DMS114 treated with DMSO at 0.1 percent for 48 hours (cell line): ENCODE measurements around the gene EHMT2.
"Not testable (repeated sequence)": the region's sequence is repeated elsewhere in the genome, so short reads cannot be mapped to it uniquely, and the experiment has no call there.

ENCODE experiments used
- DNase-seq: peaks from one replicate; lab custom pipeline; 2025; ENCODE audit not compliant: unreplicated experiment; lab: John Stamatoyannopoulos, UW

The EHMT2 gene

DNA sequence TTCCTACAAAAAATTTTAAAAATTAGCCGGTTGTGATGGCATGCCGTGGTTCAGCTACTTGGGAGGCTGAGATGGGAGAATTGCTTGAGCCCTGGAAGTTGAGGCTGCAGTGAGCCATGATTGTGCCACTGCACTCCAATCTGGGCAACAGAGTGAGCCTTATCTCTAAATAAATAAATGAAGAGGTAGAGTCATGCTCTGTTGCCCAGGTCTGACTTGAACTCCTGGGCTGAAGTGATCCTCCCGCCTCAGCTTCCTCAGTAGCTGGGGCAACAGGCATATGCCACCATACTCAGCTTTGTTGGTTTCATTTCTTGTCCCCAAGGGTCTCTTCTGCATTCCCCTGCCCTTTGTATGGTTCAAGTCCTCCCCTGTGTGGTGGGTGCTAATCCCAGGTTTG lies 53.0 kb downstream of the EHMT2 start:
- DNase-seq = no peak

DNA sequence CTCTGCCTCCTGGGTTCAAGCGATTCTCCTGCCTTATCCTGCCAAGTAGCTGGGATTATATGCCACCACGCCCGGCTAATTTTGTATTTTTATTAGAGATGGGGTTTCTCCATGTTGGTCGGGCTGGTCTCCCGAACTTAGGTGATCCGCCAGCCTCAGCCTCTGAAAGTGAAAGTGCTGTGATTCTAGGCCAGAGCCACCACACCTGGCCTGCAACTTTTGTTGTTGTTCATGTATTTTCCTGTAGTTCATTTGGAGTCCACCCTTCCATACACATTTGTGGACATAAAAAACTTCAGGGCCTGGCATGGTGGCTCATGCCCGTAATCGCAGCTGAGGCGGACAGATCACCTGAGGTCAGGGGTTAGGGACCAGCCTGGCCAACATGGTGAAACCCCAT lies 55.4 kb downstream of the EHMT2 start:
- DNase-seq = no peak

DNA sequence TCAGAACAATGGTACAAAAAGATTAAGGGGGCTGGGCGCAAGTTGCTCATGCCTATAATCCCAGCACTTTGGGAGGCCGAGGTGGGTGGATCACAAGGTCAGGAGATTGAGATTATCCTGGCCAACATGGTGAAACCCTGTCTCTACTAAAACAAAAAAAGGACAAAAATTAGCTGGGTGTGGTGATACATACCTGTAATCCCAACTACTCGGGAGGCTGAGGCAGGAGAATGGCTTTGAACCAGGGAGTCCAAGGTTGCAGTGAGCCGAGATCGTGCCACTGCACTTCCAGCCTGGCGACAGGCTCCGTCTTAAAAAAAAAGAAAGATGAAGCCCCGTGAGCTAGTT lies 57.7 kb downstream of the EHMT2 start:
- DNase-seq = not testable (repeated sequence)

DNA sequence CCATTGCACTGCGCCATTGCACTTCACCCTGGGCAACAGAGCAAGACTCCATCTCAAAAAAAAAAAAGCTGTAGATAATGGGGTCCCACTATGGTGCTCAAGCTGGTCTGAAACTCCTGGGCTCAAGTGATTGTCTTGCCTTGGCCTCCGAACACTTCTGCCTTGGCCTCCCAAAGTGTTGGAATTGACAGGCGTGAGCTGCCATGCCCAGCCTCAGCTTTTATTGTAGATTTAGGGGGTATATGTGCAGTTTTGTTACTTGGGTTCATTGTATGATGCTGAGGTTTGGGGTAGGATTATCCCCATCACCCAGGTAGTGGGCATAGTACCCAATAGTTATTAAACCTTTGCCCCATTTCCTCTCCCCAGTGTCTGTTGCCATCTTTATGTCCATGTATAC lies 58.5 kb downstream of the EHMT2 start:
- DNase-seq = no peak

DNA sequence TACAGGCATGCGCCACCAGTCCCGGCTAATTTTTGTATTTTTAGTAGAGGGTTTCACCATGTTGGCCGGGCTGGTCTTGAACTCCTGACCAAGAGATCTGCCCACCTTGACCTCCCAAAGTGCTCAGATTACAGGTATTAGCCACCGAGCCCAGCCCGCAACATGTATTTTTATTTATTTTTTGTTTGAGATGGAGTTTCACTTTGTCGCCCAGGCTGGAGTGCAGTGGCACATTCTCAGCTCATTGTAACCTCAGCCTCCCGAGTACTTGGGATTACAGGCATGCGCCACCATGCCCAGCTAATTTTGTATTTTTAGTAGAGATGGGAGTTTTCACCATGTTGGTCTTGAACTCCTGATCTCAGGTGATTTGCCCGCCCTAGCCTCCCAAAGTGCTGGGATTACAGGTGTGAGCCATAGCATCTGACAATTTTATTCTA lies 59.4 kb downstream of the EHMT2 start:
- DNase-seq = not testable (repeated sequence)

DNA sequence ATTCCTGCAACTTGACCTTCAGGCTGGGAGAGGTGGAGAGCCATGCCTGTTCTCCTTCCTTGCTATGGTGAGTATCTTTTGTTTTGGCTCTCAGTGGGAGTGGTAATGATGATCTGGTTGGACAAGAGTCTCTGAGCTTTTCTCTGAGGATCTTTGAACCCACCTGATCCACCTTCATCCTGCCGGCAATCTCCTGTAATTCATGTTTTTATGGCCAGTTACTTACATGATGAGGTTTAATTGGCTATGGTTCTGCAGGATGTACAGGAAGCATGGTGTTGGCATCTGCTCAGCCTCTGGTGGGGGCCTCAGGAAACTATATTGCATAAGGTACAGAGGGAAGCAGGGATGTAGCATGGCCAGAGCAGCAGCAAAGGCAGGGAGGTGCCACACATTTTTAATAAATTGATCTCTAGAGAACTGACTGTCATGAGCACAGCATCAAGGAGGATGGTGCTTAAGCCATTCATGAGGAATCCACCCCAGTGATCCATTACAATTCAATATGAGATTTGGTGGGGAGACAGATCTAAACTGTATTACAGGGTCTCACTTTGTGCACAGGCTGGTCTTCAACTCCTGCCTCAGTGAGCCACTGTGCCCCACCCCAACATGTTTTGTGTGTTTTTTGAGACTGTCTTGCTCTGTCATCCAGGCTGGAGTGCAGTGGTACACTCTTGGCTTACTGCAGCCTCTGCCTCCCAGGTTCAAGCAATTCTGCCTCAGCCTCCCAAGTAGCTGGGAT lies 60.0 kb downstream of the EHMT2 start:
- DNase-seq = no peak

DNA sequence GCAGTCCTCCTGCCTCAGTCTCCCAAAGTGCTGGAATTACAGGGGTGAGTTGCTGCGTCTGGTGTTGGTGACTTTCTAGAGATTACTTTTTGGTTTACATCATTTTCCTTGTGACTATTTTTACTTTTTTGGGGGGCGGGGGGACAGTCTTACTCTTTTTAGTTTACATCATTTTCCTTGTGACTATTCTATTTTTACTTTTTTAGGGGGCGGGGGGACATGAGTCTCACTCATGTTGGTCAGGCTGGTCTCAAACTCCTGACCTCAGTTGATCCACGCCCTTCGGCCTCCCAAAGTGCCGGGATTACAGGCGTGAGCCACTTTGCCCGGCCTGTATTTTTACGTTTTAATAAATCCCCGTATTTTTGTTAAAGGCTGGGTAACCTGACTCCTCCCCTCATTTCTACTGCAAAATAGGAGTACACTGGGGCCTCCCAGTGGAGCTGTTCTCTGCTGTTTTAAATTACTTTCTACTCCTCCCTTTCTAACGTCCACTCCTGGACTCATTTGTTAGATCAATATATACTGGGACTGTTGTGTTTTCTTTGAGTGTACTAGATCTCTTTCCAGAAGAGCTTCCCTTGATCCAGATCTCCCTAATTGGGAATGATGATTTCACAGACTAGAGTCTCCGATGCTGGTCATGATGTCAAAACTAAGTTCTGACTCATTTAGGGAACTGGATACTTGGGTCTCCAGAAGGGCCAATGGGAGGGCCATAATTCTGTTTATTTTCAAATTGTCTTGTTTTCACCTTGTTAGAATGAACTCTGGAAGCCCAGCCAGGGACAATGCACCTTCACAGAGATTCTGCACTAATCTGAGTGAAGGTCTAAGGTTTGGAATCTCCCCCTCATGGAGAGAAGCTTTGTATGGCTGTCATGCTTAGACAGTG lies 60.8 kb downstream of the EHMT2 start:
- no peak for DNase-seq

DNA sequence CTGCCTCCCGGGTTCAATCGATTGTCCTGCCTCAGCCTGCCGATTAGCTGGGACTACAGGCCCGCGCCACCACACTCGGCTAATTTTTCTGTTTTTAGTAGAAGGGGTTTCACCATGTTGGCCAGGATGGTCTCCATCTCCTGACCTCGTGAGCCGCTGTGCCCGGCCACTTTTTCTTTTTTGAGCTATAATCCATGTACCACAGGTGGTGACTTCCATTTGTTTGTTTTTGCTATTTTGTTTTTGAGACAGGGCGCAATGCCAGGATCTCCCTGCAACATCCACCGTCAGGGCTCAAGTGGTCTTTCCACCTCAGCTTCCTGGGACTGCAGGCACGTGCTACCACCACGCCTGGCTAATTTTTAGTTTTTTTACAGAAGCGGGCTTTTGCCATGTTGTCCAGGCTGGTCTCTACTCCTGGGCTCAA lies 61.4 kb downstream of the EHMT2 start:
- DNase-seq = no peak

DNA sequence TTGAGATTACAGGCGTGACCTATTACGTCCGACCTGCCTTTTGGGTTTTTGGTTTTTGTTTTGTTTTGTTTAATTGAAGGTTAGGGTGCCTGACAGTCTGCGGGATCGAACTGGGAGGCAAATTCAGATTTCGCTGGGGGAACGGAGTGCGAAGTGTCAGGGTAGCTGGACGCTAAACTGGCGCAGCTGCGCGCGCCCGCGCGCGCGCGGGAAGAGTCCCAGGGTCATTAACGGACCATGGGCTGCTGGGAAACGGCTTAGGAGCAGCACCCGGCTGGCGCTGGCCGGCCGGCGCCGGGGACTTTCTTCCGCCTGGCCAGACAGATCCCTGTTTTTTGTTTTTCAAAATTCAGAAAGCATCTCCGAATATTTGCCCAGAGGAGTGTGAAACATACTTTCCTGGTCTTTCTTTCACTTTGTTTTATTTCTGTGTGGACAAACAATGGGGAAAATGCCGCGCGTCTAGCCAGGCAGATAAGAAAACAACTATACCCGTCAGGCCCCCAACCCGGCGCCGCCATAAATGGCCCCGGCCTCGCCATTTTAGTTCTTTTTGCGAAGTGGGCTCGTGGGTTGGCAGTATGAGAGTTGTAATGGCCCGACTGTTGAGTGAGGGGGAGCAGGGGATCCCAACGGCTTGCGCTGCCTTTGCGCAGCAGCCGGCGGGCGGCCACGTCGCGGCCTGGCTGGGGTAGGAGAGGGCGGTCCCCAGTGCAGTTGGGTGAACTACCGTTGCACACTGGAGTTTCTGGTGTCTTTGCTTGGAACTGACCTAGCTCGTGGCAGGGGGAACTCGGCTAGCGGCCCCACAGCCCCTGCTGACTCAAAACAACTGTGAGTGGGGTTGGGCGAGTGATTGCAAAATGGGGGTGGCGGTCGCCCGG lies 62.9 kb downstream of the EHMT2 start:
- DNase-seq = peak; percentile 90

DNA sequence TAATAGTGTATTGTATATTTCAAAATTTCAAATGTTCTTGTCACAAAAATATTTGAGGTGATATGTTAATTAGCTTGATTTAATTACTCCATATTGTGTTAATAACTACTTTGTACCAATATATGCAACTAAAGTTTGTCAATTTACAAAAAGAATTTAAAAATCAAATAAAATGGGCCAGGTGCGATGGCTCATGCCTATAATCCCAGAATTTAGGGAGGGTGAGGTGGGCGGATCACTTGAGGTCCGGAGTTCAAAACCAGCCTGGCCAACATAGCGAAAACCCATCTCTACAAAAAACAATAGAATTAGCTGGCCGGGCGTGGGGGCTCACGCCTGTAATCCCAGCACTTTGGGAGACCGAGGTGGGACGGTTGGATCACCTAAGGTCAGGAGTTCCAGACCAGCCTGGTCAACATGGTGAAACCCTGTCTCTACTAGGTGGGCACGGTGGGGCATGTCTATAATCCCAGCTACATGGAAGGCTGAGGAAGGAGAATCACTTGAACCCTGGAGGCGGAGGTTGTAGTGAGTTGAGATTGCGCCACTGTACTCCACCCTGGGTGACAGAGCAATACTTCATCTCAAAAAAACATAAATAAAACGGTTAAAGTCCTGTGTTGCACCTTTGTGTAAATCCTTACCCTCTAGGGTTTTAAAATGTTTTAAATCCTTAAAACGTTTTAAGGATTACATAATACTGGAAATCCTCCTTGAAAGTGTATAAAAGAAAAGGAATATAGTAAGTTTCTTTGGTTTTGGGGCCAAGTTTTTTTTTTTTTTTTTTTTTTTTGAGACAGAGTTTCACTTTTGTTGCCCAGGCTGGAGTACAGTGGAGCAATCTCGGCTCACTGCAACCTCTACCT lies 65.9 kb downstream of the EHMT2 start:
- no peak for DNase-seq

DNA sequence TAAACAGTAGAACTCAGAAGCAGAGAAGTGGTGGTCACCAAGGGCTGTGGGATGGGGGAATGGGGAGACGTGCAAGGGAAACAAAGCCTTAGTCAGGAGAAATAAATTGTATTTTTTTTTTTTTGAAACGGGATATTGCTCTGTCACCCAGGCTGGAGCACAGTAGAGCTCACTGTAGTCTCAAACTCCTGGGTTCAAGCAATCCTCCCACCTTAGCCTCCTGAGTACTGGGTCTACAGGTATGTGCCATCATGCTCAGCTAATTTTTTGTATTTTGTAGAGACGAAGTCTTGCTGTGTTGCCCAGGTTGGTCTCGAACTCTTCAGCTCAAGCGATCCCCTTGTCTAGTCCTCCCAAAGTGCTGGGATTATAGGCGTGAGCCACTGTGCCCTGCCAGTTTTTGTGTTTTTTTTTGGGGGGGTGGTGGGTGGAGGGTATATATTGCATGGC lies 66.6 kb downstream of the EHMT2 start:
- DNase-seq = no peak
